HEK293T (cell line): ENCODE data around the gene CDCP1.

Experiments used
- ARNT ChIP-seq: fragments of 450-650 bp; IDR thresholded peaks from 2 replicates; pipeline ENCODE4 v1.6.1; 2017; ENCODE audit warnings: mild to moderate bottlenecking
- BHLHE40 ChIP-seq: fragments of 450-650 bp; IDR thresholded peaks from 2 replicates; pipeline ENCODE4 v1.6.1; 2016; ENCODE audit warnings: mild to moderate bottlenecking, moderate library complexity, borderline replicate concordance
- ELF4 ChIP-seq: fragments of 450-650 bp; IDR thresholded peaks from 2 replicates; pipeline ENCODE4 v1.6.1; 2017; ENCODE audit warnings: antibody characterized with exemption
- FOXK2 ChIP-seq: fragments of 450-650 bp; IDR thresholded peaks from 2 replicates; pipeline ENCODE4 v1.6.1; 2016; ENCODE audit warnings: mild to moderate bottlenecking
- FOXM1 ChIP-seq: fragments of 450-650 bp; IDR thresholded peaks from 2 replicates; pipeline ENCODE4 v1.6.1; 2017; ENCODE audit warnings: mild to moderate bottlenecking, borderline replicate concordance
- HDGF ChIP-seq: fragments of 450-650 bp; IDR thresholded peaks from 2 replicates; pipeline ENCODE4 v1.6.1; 2017; ENCODE audit warnings: antibody characterized with exemption, borderline replicate concordance
- LEF1 ChIP-seq: fragments of 450-650 bp; IDR thresholded peaks from 2 replicates; pipeline ENCODE4 v1.6.1; 2017; ENCODE audit warnings: mild to moderate bottlenecking, borderline replicate concordance
- TARDBP ChIP-seq: fragments of 450-650 bp; IDR thresholded peaks from 2 replicates; pipeline ENCODE4 v1.6.1; 2016
- ZNF384 ChIP-seq: fragments of 450-650 bp; IDR thresholded peaks from 2 replicates; pipeline ENCODE4 v1.6.1; 2016

- TF ChIP-seq ZNF384 (no peak), BHLHE40 (no peak), FOXM1 (no peak), FOXK2 (no peak), HDGF (no peak), LEF1 (no peak), ELF4 (no peak), TARDBP (no peak), ARNT (no peak)
Observed at GRCh38 chr3:45080824-45081223, 65.4 kb downstream of the CDCP1 start.
